HG02840 (cell line): ENCODE data around the gene EPB41L4B.

Experiments used
- ATAC-seq: cut with Tn5 transposase; IDR thresholded peaks from one replicate; pipeline ENCODE4 v1.9.1; 2021; ENCODE audit warnings: mild to moderate bottlenecking, moderate library complexity, moderate number of reproducible peaks; ENCODE audit not compliant: unreplicated experiment, low FRiP score

Gene EPB41L4B

GRCh38 chr9:109272745-109273144, 48.1 kb downstream of the EPB41L4B start:
- ATAC-seq: no peak

DNA sequence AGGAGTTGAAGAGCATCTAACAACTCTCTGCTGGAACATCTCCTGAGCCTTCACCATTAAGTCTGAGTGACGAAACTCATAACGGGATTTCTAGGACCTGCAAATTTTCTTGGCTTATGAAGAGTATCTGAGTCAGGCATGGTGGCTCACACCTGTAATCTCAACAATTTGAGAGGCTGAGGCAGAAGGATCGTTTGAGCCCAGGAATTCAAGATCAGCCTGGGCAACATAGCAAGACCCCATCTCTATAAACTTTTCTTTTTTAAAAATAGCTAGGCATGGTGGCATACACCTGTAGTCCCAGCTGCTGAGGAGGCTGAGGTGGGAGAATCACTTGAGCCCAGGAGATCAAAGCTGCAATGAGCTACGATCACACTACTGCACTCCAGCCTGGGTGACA, 48.8 kb downstream of the EPB41L4B start:
- ATAC-seq: no peak

DNA sequence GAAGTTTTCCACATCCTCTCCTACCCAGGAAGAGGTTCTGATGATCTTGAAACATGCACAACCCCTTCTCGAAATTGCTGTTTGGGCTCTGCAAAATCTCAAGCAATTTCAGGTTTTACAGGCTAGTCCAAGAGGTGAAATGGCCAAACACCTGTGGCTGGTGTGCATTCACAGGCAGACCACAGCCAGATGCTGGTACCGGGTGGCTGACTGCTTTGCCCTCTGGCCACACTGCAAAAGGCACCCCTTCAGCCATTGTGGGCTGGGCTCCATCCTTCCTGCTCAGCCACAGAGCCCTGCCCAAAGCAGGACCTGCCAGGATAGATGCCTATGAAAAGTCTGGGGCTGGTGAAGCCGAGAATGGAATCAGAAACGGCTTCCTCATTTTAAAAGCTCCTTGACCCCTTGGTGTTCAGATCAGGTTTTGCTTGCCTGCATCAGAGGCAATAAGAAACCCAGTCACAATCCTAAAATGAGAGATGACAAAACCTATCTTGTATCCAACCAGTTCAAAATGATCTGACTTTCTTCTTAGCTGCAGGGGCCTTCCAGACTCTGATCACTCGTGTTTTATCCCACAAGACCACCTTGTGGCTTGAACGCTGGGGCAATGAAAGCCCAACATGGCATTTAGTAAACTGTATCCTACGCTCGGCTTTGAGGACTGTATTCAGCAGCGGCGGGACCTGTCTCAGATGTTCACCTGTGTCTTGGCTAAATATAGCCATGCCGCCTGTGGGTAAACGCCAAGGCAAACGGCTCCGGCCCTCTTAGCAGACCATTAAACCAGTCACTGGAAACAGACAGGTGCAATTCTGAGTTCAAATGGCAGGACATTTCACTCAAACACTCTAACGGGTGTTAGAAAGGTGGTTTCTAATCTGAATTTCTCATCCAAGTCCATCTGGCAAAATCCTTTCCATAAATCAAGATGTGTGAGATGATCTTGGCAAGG, 49.6 kb downstream of the EPB41L4B start:
- no peak for ATAC-seq

DNA sequence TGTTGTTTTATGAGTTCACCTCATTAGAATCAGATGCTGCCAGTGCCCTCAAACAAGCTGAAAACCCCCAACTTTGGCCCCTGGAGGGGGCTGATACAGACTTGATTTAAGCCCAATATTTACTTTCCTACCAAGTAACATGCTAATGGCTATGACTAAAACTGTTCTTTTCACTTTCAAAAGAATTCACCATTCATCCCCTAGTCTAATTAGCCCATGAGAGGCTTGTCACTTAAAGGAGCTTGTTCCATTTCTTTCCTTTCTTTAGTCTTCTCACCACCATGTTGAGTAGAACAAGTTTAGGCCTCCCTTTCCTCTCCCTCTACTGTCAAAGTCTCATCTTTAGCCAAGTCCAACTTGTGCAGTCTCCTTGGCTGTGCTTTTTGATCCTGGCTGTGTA, 50.4 kb downstream of the EPB41L4B start:
- ATAC-seq: no peak

DNA sequence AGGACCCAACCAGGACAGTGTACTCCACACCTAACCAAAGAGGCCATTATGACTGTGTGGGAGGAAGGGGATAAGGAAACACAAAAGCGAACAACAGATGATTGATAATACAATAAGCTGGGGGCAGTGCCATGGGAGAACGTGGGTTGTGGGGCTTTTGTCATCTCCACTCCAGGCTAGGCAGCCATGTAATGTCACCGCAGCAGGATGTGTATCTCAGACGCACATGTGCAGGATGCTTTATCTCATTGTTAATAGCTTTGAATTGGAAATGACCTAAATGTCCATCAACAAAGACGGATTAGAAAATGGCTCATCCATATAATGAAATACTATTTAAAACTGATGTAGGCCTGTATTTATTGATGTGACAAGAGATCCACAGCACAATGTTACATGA, 51.0 kb downstream of the EPB41L4B start:
- ATAC-seq: no peak

- ATAC-seq: no peak
Measured at GRCh38 chr9:109269081-109269480, 51.8 kb downstream of the EPB41L4B start.

GRCh38 chr9:109267555-109267954, 53.3 kb downstream of the EPB41L4B start:
- no peak for ATAC-seq

GRCh38 chr9:109264877-109265587, 55.8 kb downstream of the EPB41L4B start:
- no peak for ATAC-seq

DNA sequence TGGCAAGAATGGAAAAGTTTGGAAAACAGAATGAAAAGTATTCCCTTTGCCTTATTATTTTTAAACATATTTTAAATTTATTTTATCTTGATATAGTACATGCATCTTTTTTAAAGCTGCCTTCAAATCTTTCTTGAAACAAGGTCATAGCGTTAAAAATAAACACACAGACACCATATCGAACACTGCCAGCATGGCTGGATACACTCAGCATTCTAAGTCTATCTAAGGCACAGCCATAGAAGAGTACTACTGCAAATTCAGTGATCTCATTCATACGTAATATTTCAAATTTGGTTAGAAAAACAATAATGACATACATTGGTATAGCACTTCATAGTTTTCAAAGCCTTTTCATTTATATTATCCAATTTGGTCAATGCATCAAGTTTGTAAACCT, 57.5 kb downstream of the EPB41L4B start:
- no peak for ATAC-seq

- ATAC-seq: no peak
Measured at GRCh38 chr9:109258481-109259302, 62.2 kb downstream of the EPB41L4B start.

GRCh38 chr9:109256336-109256735, 64.5 kb downstream of the EPB41L4B start:
- ATAC-seq: no peak

DNA sequence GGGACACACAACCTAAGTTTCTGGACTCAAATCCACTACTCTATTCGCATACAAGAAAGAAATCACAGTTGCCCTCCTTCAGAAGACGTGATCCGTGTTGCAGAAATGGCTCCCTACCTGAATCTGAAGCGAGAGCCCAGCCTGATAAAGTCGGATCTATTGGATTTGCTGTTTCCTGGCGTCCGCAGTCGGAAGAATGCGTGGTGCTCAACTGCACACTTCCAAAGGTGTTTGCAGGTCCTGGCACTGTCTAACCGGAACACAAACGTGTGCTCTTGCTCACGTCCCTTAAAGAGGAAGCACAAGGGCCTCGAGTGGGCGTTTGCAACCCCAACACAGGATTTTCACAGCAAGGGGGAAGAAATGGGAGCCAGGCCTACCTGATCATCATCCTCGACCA, 65.5 kb downstream of the EPB41L4B start:
- no peak for ATAC-seq

- ATAC-seq: no peak
Measured at GRCh38 chr9:109254317-109254716, 66.5 kb downstream of the EPB41L4B start.

DNA sequence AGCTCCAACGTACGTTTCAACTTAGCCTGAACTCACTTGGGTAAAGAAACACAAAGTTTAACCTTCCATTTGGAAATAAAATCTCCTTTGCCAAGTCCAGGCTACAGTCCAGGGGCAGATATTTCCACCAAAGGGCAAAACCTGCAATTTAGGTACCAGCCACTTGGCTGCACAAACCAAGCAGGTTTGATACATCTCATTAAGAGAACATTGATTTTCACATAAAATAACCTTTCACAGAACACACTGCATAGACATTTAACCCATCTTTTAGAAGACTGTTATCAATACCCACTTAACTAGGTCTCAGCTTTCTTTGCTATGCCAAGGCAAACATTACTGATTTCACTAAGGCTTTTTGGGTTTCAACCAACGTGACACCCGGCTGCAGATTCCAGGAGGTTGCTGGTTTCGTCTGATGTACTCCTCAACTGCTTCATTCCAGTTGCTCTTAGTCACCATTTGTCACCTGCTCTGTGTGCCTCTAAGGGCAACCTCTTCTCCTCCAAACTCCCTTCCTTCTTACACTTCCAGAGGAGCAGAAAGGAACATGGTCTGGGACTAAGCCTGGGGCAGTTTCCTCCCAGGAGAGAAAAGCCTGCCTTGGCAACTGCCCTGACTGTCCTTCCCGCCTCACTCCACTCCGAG, 67.1 kb downstream of the EPB41L4B start:
- no peak for ATAC-seq

DNA sequence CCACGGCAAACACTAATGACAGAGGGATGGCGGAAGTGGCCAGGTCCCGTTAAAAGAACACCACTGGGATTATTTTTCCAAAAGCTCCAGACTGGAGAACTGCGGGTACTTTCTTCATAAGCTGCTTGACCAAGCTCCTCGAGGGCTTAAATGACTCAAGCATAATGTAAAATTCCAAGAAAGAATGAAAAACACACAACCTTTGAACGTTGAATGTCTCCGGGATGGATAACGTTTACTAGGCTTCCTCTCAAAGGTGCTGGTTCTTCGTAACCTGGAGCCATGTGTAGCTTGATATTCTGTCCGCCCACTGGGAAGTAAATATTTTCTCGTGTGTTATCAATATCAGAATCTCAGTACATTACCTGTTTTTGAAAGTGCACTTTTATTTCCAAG, 67.6 kb downstream of the EPB41L4B start:
- ATAC-seq: no peak

DNA sequence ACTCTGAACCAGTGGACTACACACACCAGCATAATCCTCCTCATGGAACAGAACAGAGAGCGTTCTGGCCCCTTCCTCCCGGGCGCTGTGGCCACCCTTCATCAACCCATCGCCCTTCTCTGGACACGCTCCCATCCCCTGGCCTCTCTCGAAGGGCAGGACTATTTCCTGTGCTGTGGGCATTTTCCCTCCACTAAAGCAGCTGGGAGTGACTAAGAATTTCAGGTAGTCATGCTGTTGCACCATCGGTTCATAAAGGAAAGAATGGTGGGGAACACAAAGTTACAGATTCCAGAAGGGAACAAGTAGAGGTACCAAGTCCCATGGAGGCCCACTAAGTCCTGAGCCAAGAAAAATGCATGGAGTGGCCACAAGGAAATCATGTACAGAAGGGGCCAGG, 68.6 kb downstream of the EPB41L4B start:
- no peak for ATAC-seq

DNA sequence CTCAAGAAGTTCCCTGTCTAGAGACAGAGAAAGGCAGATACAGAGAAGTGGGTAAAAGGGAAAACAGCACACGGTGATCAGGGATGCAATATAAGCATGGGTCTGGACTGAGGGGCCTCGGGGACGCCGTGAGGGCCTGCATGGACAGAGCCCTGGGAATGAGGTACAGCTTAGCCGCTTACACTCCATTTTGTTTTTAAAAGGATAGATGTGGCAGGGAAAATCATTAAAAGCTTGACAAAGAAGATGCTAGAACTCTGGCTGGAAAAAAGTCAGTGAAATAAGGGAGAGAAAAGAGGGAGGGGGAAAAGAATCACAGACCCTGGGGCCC, 69.1 kb downstream of the EPB41L4B start:
- no peak for ATAC-seq

DNA sequence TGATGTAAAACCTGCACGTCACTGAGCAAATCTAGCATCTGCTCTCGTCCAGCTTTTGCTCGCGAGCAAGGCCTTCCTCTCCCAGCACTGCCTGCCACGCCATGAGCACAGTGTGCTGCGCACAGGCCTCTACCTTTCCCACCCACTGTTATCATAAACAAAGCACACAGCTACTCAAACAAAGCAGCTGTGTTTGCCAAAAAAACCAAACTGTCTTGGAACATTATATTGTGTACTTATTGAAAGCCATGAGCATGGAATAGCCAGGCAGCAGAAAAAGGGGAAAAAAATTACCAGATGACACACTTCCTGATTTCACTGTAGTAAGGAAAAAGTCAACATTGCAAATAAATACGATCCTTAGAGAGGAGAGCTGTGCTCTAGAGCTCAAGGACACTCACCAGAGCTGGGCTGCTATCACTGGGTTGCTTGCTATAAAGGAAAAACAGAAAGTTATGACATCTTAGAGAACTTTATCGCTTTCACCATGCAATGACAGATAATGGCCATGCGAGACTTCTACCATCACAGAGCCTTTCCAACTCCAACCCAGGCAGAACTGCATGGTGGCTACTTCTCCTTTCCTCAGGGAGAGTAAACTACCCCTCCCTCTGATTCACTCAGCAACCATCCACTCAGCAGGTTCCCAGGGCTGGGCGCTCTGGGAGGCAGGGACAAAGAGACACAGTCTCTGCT, 69.6 kb downstream of the EPB41L4B start:
- ATAC-seq: no peak

DNA sequence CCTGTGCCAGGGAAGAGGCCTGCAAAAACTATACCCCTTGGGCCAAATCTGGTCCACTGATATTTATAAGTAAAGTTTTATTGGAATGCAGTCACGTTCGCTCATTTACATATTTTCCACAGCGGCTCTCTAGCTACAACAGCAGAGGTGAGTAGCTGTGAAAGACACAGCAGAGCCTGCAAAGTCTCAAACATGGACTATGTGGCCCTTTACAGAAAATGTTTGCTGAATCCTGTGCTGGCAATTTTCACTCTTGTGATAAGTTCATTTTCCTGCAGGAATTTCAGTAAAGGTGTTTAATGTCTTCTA, 70.1 kb downstream of the EPB41L4B start:
- no peak for ATAC-seq

DNA sequence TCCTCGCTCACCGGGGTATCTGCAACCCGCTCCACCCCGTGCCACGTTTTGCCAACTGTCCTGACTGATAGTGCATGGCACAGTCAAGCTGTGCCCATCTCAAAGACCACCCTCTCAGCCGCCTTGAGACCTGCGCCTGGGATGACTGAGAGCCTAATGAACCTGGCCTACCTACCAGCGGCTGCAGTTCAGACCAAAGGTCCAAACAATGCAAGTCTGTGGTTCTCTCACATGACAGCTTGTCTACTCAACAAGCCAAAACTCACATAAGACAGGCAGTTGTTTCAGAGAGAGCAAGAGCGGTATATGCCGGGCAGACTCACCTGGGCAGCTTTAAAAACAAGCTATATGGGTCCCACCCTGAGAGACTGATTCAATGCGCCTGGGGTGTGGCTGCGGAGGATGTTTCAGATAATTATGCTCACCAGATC, 70.5 kb downstream of the EPB41L4B start:
- no peak for ATAC-seq
